Measurements from ENCODE around the gene ANKS1A. TPM values are rescaled to one million over a fixed set of nuclear protein-coding genes. Genes with fewer than 3 reads are reported as not detected.

The ANKS1A gene
- total RNA-seq, 1 donor from 2014 or later = 48.1 TPM

DNA sequence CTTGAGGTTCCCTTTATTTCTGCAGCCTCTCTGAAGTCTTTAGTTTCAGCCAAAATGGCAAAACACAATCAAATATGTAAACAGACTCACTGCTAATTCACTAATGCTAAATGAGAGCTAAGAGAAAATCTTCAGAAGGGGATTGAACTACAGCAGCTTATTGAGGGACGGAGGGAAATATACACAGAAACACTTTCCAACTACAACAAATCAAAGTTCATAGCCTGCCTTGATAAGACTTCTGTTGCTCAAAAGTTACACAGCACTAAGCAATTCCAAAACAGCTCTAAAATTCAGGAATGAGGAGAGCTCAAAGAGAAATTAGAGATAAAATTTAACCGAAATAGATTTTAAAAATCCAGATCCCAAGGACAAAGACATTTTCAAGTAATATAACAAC, 250.4 kb downstream of the ANKS1A start:
- TF ChIP-seq, protein P1, sequence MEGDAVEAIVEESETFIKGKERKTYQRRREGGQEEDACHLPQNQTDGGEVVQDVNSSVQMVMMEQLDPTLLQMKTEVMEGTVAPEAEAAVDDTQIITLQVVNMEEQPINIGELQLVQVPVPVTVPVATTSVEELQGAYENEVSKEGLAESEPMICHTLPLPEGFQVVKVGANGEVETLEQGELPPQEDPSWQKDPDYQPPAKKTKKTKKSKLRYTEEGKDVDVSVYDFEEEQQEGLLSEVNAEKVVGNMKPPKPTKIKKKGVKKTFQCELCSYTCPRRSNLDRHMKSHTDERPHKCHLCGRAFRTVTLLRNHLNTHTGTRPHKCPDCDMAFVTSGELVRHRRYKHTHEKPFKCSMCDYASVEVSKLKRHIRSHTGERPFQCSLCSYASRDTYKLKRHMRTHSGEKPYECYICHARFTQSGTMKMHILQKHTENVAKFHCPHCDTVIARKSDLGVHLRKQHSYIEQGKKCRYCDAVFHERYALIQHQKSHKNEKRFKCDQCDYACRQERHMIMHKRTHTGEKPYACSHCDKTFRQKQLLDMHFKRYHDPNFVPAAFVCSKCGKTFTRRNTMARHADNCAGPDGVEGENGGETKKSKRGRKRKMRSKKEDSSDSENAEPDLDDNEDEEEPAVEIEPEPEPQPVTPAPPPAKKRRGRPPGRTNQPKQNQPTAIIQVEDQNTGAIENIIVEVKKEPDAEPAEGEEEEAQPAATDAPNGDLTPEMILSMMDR (IDR thresholded peaks at IDR 0.05) = no peak
- Histone ChIP-seq H3K27ac (no peak overlapping the region), H3K4me3 (no peak overlapping the region), H3K36me3 (no peaks in the 10 kb centered on the region), H3K27me3 (ENCODE audit: low read depth) (no peaks in the 10 kb centered on the region), H3K9me3 (no peaks in the 10 kb centered on the region), H3K4me1 (peaks cover 8% of the 10 kb centered on the region)
- ATAC-seq (no peak), DNase-seq (no peak)
- intact Hi-C loops (cut with DNase I) = no loop called here

DNA sequence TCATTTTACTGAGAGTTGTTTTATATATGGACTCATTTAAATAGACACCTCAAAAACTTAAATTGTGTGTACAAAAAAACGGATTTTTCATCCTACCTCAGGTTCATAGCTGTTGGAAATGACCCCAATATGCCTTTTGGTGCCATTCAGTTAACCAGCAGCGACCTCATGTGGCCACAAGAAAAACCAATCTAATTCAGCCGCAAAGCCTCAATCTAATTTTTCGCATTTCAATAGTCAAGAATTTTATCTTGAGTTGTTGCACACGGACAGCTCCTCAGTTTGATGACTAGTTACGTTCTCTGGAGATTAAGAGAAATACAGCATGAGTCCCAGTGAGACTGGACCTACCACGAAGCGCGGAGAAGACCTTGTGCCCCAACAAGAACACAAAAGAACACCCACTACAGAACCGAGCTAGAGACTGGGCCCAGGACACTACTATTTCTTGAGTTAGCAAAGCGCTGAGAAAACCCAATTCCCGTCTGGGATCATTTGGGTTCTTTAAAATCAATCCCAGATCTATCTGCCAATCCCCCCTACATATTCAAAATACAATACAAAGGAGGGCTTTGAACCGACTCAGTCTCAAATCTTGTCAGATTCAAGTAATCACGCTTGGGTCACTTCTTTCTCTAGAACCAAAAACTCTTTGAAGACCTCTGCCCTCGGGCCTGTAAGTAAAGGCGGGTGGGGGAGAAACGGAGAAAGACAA, 251.0 kb downstream of the ANKS1A start:
- intact Hi-C loops (cut with DNase I) = loop anchor here (5.0 kb wide), 1 partner anchor 153 kb away; no protein-coding TSS in a partner anchor
- H3K4me1 ChIP-seq = peaks cover 8% of the 10 kb centered on the region
- DNase-seq (no peak), ATAC-seq (peak; percentile 34 to 73)
- H3K27me3 ChIP-seq (ENCODE audit: low read depth) = no peaks in the 10 kb centered on the region
- no peak overlapping the region for H3K4me3 ChIP-seq
- H3K9me3 ChIP-seq = no peaks in the 10 kb centered on the region
- TF ChIP-seq, protein P1 (IDR thresholded peaks at IDR 0.05) = peak; percentile 84
- H3K36me3 ChIP-seq = no peaks in the 10 kb centered on the region
- H3K27ac ChIP-seq = no peak overlapping the region

DNA sequence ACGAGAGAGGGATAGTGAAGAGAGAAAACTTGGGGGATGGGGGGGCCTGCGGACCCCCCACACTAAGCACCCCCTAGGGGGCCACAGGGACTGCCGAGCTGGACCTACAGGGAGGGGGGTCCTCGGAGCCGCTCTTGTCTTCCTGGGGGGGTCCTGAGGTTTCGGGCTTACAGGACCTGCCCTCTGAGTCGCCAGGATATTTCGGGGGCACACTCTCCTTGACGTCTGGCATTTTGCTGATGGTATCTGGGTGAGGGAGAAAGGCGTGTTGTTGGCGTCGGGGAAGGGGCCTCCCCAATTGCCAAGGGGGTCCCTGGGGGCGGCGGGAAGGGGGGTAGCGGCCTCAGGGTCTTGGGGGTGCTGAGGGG, 251.6 kb downstream of the ANKS1A start:
- no peaks in the 10 kb centered on the region for H3K9me3 ChIP-seq
- DNase-seq (no peak), ATAC-seq (peak; percentile 7 to 31)
- H3K4me3 ChIP-seq = peak overlapping the region; percentile 35
- H3K36me3 ChIP-seq = no peaks in the 10 kb centered on the region
- TF ChIP-seq, protein P1 (IDR thresholded peaks at IDR 0.05) = no peak
- intact Hi-C loops (cut with DNase I) = loop anchor here (5.0 kb wide), 1 partner anchor 153 kb away; no protein-coding TSS in a partner anchor
- peaks cover 8% of the 10 kb centered on the region for H3K4me1 ChIP-seq
- H3K27me3 ChIP-seq (ENCODE audit: low read depth) = no peaks in the 10 kb centered on the region
- H3K27ac ChIP-seq = no peak overlapping the region

Other genes with a start within 250 kb of the ANKS1A start
- 90.3 TPM for gene ILRUN, start 192.5 kb upstream of the ANKS1A start, total RNA-seq
- 61.6 TPM for gene SNRPC, start 131.8 kb upstream of the ANKS1A start, total RNA-seq
- gene BLTP3A, start 97.2 kb upstream of the ANKS1A start, total RNA-seq = 14.1 TPM
- gene TAF11, start 1.2 kb upstream of the ANKS1A start, total RNA-seq = 20.7 TPM